Stomach smooth muscle (tissue), 2 donors: ENCODE data around the gene ETFA.
A peak's percentile ranks its signal among the peaks of the same experiment; 100 is the strongest.

Source experiments
- H3K27ac ChIP-seq: one replicate; pipeline ENCODE4 v1.7.0; 2013; ENCODE audit warnings: mild to moderate bottlenecking, low read length, inconsistent platforms
- H3K27me3 ChIP-seq, 2 donors: one replicate each; pipeline ENCODE4 v1.7.0; 2013; ENCODE audit warnings: low read length in 2 of 2; ENCODE audit not compliant: insufficient read depth in 2 of 2, control insufficient read depth in 1 of 2
- H3K36me3 ChIP-seq, 2 donors: one replicate each; pipeline ENCODE4 v1.7.0; 2013; ENCODE audit warnings: low read length in 2 of 2; ENCODE audit not compliant: control insufficient read depth in 2 of 2, insufficient read depth in 2 of 2
- H3K4me1 ChIP-seq: one replicate; pipeline ENCODE4 v1.7.0; 2013; ENCODE audit warnings: low read length; ENCODE audit not compliant: control insufficient read depth, insufficient read depth
- H3K4me3 ChIP-seq, 2 donors: one replicate each; pipeline ENCODE4 v1.7.0; 2013; ENCODE audit warnings: low read length in 2 of 2
- H3K9ac ChIP-seq, 2 donors: one replicate each; pipeline ENCODE4 v1.7.0; 2013; ENCODE audit warnings: low read length in 2 of 2, mild to moderate bottlenecking in 1 of 2
- H3K9me3 ChIP-seq, 2 donors: one replicate each; pipeline ENCODE4 v1.7.0; 2013; ENCODE audit warnings: low read length in 2 of 2; ENCODE audit not compliant: control insufficient read depth in 2 of 2
- donor health status: healthy.
- donor health status: Pancreatic carcinoma.

ETFA gene

DNA sequence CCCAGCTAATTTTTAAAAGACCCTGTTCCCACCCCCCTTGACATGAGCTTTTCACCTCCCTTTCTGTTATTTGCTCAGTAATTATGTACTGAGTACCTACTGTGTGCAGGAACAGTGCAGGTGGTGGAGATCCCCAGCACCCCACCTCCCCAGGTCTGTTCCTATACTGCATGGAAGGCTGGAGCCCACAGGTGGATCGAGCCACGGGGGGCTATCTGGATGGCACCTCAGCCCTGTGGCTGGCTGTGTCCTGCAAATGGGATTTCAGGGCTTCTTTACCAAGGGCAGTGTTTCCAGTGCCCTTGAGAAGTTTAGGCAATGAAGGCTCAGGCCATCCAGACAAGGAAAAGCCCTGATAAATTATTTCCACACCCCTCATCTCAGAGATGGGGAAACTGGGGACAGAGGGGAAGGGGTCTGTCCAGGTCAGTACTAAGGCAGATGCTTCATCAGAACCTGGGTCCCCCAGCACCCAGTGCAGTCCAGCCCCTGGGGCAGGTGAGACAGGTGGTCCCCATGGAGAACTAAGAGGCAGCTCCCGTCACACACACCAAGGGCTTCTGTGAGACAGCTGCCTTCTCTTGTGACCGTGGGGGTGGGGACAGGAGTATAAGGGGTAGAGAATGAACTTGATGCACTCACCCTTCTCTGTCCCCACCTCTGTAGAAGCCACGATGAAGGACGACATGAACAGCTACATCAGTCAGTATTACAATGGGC lies 109.6 kb downstream of the ETFA start:
- Histone ChIP-seq H3K27me3 (no peaks in the 10 kb centered on the region), H3K27ac (no peak overlapping the region), H3K9ac (no peak overlapping the region), H3K4me1 (peaks cover 37% of the 10 kb centered on the region), H3K4me3 (no peak overlapping the region), H3K36me3 (peaks cover 0 to 5% of the 10 kb centered on the region in 2 donors), H3K9me3 (no peaks in the 10 kb centered on the region)

- Histone ChIP-seq H3K27ac (no peak overlapping the region), H3K9me3 (no peaks in the 10 kb centered on the region), H3K4me3 (no peak overlapping the region), H3K9ac (no peak overlapping the region), H3K4me1 (peaks cover 47% of the 10 kb centered on the region), H3K36me3 (peaks cover 0 to 3% of the 10 kb centered on the region in 2 donors), H3K27me3 (no peaks in the 10 kb centered on the region)
Measured at GRCh38 chr15:76200641-76201105, 110.6 kb downstream of the ETFA start.

DNA sequence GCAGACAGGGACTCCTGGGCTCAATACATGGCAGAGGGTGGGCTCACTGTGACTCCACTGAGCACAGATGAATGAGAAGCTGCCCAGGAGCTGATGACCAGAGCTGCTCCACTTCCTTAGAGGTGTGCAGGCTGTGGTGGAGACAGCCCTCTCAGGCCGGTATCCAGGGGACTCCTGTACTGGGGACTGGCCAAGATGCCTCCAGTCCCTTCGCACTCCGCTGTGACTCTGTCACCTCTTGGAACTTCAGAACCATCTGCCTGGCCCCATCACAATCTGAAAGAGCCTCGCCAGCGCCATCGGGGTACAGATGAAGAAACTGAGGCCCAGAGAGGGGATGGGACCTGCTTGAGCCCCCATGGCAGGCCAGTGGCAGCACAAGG lies 111.2 kb downstream of the ETFA start:
- Histone ChIP-seq H3K27ac (no peak overlapping the region), H3K36me3 (peaks cover 0 to 3% of the 10 kb centered on the region in 2 donors), H3K4me3 (no peak overlapping the region), H3K27me3 (no peaks in the 10 kb centered on the region), H3K4me1 (peaks cover 49% of the 10 kb centered on the region), H3K9me3 (no peaks in the 10 kb centered on the region), H3K9ac (no peak overlapping the region)

DNA sequence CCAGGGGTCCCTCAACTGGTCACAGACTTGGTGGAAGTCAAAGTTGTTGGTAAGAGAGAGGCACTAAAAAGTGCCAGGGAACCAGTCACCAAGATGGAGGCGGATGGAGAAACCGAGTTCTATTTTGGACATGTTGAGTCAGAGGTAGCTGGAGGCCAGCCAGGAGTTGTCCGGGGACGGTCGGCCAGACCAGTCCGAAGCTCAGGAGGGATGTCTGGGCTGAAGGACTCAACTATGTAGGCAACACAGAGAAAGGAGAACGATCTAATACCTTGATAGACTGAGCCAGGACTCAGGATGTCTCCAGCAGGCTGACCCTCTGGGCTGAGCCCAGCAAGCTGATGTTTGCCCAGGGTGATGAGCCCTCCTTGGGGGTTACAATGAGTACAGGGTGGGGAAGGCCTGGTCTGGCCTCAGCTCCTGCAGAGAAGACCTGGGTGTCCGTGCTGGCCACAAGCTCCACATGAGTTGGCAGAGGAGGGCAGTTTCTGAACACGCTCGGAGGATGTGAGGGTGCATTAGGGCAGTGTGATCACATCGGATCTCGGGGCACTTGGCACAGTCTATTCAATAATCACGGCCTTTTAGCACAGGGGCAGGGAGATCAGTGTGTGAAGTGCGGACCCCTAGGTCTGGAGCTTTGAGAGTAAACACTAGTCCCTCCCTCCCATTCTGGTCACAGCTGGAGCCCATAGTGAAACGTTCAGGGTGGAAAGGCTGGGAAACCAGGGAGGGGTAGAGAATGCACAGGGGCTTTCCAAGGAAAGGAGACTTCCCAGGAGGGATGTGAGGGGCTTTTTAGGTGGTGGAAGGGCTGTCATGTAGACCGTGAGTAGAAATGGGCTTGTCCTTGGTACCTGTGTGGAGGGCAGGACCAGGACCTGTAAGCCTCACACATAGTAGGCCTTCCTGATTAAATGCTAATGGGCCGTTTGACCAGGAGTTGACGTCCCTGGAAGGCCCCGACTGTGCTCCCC lies 111.9 kb downstream of the ETFA start:
- peaks cover 49% of the 10 kb centered on the region for H3K4me1 ChIP-seq
- peaks cover 0 to 2% of the 10 kb centered on the region in 2 donors for H3K36me3 ChIP-seq
- H3K9ac ChIP-seq, result no peak overlapping the region
- no peak overlapping the region for H3K27ac ChIP-seq
- H3K4me3 ChIP-seq, result no peak overlapping the region
- no peaks in the 10 kb centered on the region for H3K27me3 ChIP-seq
- no peaks in the 10 kb centered on the region for H3K9me3 ChIP-seq

DNA sequence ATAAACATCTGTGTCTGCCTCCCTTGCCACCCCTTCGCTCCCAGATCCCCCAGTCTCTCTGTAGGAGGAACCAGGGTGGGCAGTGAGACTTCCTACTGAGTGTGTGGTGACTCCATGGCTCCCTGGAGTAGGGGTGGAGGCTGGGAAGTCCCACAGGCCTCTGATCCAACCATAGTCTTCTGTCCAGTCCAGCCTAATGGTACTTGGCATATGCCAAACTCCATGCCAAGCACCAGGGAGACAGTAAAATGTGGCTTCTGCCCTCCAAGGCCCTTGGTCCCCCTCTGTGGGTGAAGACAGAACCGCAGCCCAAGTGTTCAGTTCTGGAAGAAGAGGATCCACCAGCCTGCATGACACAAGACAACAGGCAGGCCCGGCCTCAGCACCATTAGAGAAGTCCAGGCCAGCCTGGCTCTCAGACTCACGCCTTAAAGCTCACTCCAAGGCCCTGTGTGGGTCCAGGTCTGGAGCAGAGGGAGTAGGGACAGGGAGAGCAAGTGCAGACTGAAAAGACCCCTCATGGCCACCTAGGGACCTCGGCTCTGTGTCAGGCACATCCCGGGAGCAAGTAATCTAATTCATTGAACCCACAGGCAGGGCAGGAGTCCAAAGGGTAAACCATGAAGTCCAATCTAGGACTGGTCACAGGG lies 112.7 kb downstream of the ETFA start:
- Histone ChIP-seq H3K36me3 (peaks cover 0 to 2% of the 10 kb centered on the region in 2 donors), H3K4me3 (no peak overlapping the region), H3K9me3 (no peaks in the 10 kb centered on the region), H3K4me1 (peaks cover 49% of the 10 kb centered on the region), H3K27me3 (no peaks in the 10 kb centered on the region), H3K9ac (no peak overlapping the region), H3K27ac (no peak overlapping the region)

DNA sequence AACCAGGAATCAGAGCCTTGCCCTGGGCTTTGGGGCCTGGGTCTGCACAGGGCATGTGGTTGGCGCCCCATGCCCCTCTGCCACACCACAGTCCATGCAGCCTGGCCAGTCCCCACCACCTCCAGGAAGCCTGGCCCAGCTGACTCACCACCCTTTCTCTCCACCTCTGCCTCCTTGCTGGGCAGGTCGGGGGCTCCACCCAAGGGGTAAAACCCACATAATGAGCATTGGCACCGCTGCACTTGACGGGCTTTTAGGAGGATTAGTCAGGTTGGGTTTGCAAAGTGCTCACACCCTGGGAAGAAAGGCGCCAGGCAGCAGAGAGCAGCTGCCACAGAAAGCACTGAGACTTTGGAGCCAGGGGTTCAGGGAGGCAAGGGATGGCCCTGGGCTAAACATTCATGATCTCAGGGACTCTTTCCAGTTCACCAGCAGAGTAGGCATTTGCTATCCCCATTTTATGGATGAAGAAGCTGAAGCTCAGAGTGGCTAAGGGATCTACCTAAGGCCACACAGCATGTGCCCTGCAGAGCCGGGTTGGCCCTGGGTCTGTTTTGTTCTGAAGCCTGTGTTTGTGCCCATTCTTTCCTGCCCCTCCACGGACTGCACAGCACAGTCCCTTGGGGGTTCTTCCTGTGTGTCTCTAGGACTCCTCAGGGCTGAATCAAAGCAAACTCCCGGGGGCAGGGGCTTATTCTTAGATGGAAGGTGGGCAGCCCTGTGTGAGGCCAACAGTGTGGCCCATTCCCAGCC lies 113.4 kb downstream of the ETFA start:
- no peaks in the 10 kb centered on the region for H3K36me3 ChIP-seq
- peaks cover 49% of the 10 kb centered on the region for H3K4me1 ChIP-seq
- H3K9ac ChIP-seq, result no peak overlapping the region
- no peak overlapping the region for H3K4me3 ChIP-seq
- H3K27ac ChIP-seq, result peak overlapping the region; percentile 55
- H3K27me3 ChIP-seq, result no peaks in the 10 kb centered on the region
- no peaks in the 10 kb centered on the region for H3K9me3 ChIP-seq

- peak overlapping the region in 1 of 2 donors; percentile 22 for H3K4me3 ChIP-seq
- H3K9me3 ChIP-seq, result no peaks in the 10 kb centered on the region
- peaks cover 49% of the 10 kb centered on the region for H3K4me1 ChIP-seq
- H3K27ac ChIP-seq, result peak overlapping the region; percentile 55
- H3K9ac ChIP-seq, result peak overlapping the region; percentile 27 to 36
- no peaks in the 10 kb centered on the region for H3K36me3 ChIP-seq
- peaks cover 2 to 3% of the 10 kb centered on the region in 2 donors for H3K27me3 ChIP-seq
Measured at GRCh38 chr15:76196269-76197231, 114.7 kb downstream of the ETFA start.

GRCh38 chr15:76195506-76196268 lies 115.6 kb downstream of the ETFA start:
- no peak overlapping the region for H3K4me3 ChIP-seq
- H3K36me3 ChIP-seq, result no peaks in the 10 kb centered on the region
- no peak overlapping the region for H3K9ac ChIP-seq
- H3K9me3 ChIP-seq, result no peaks in the 10 kb centered on the region
- H3K27ac ChIP-seq, result peak overlapping the region; percentile 55
- peaks cover 4 to 7% of the 10 kb centered on the region in 2 donors for H3K27me3 ChIP-seq
- peaks cover 55% of the 10 kb centered on the region for H3K4me1 ChIP-seq

DNA sequence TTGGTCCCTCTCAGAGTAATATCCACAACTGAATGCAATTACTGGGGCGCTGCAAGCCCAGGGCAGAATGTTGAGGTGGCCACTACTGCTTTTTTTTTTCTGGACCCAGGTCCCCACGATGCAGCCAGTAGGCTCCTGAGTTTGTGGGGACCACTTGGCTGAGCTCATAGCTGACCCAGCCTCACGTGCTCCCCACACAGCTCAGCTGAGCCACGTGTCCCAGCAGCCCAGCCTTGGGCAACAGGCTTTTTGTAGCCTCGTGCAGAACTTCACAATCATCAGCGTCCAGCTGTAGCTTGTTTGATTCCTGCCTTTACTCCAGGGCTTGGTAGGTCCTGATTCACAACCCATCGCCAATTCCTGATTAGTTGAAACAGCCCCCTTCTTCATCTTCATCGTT lies 117.3 kb downstream of the ETFA start:
- peaks cover 10 to 12% of the 10 kb centered on the region in 2 donors for H3K27me3 ChIP-seq
- H3K36me3 ChIP-seq, result no peaks in the 10 kb centered on the region
- no peak overlapping the region for H3K9ac ChIP-seq
- no peaks in the 10 kb centered on the region for H3K9me3 ChIP-seq
- peaks cover 42% of the 10 kb centered on the region for H3K4me1 ChIP-seq
- no peak overlapping the region for H3K27ac ChIP-seq
- no peak overlapping the region for H3K4me3 ChIP-seq
